Measurements from ENCODE around the gene ADAMTS16. TPM values are rescaled to one million over a fixed set of nuclear protein-coding genes. Genes with fewer than 3 reads are reported as not detected.

ADAMTS16 gene
- total RNA-seq, 4 donors from 2014 or later: 0.27 to 0.94 TPM; not detected in 2

- Histone ChIP-seq H3K9me3 (peaks cover 0 to 3% (median 0%) of the 10 kb centered on the region in 3 donors), H3K27me3 (no peaks in the 10 kb centered on the region), H3K4me1 (peaks cover 0 to 6% (median 0%) of the 10 kb centered on the region in 3 donors), H3K27ac (no peak overlapping the region), H3K36me3 (no peaks in the 10 kb centered on the region), H3K4me3 (no peak overlapping the region)
- TF ChIP-seq EP300 (IDR thresholded peaks at IDR 0.05) (no peak), POLR2A (IDR thresholded peaks at IDR 0.05) (no peak), CTCF (IDR thresholded peaks at IDR 0.05) (no peak), POLR2AphosphoS5 (IDR thresholded peaks at IDR 0.05) (no peak)
- no peak for ATAC-seq
- 91 to 93% methylated on average over 2 to 3 of the region's 5 CpGs for WGBS, 2 donors (ENCODE audit: low coverage in 1 of 2)
Observed at GRCh38 chr5:5308319-5308718, 168.2 kb downstream of the ADAMTS16 start.

- peaks cover 0 to 6% (median 0%) of the 10 kb centered on the region in 3 donors for H3K4me1 ChIP-seq
- 52 to 63% methylated on average over 4 to 5 of the region's 5 CpGs for WGBS, 2 donors (ENCODE audit: low coverage in 1 of 2)
- no peak for ATAC-seq
- no peak overlapping the region for H3K27ac ChIP-seq
- H3K27me3 ChIP-seq: no peaks in the 10 kb centered on the region
- no peaks in the 10 kb centered on the region for H3K9me3 ChIP-seq
- no peaks in the 10 kb centered on the region for H3K36me3 ChIP-seq
- no peak overlapping the region for H3K4me3 ChIP-seq
- no peak for TF ChIP-seq POLR2AphosphoS5 (IDR thresholded peaks at IDR 0.05)
- no peak for TF ChIP-seq CTCF (IDR thresholded peaks at IDR 0.05)
- TF ChIP-seq EP300 (IDR thresholded peaks at IDR 0.05): no peak
- no peak for TF ChIP-seq POLR2A (IDR thresholded peaks at IDR 0.05)
Observed at GRCh38 chr5:5309645-5310044, 169.5 kb downstream of the ADAMTS16 start.

GRCh38 chr5:5313101-5313635 lies 173.0 kb downstream of the ADAMTS16 start:
- no peak for ATAC-seq
- H3K27me3 ChIP-seq: no peaks in the 10 kb centered on the region
- no peak overlapping the region for H3K27ac ChIP-seq
- TF ChIP-seq EP300 (IDR thresholded peaks at IDR 0.05) (no peak), POLR2A (IDR thresholded peaks at IDR 0.05) (no peak), POLR2AphosphoS5 (IDR thresholded peaks at IDR 0.05) (no peak), CTCF (IDR thresholded peaks at IDR 0.05) (no peak)
- no peaks in the 10 kb centered on the region for H3K4me1 ChIP-seq
- no peak overlapping the region for H3K4me3 ChIP-seq
- H3K36me3 ChIP-seq: no peaks in the 10 kb centered on the region
- no peaks in the 10 kb centered on the region for H3K9me3 ChIP-seq
- 80 to 83% methylated on average over 2 of the region's 6 CpGs for WGBS, 2 donors (ENCODE audit: low coverage in 1 of 2)

GRCh38 chr5:5314166-5314565 lies 174.0 kb downstream of the ADAMTS16 start:
- no peaks in the 10 kb centered on the region for H3K27me3 ChIP-seq
- H3K27ac ChIP-seq: no peak overlapping the region
- no peaks in the 10 kb centered on the region for H3K4me1 ChIP-seq
- no peak for ATAC-seq
- H3K4me3 ChIP-seq: no peak overlapping the region
- TF ChIP-seq EP300 (IDR thresholded peaks at IDR 0.05): no peak
- TF ChIP-seq POLR2AphosphoS5 (IDR thresholded peaks at IDR 0.05): no peak
- TF ChIP-seq CTCF (IDR thresholded peaks at IDR 0.05): no peak
- TF ChIP-seq POLR2A (IDR thresholded peaks at IDR 0.05): no peak
- no peaks in the 10 kb centered on the region for H3K9me3 ChIP-seq
- H3K36me3 ChIP-seq: no peaks in the 10 kb centered on the region
- WGBS, 2 donors (ENCODE audit: low coverage in 1 of 2): 62 to 85% methylated on average over 3 of the region's 3 CpGs

- WGBS, 2 donors (ENCODE audit: low coverage in 1 of 2): 91 to 98% methylated on average over 3 to 4 of the region's 6 CpGs
- TF ChIP-seq EP300 (IDR thresholded peaks at IDR 0.05) (no peak), POLR2A (IDR thresholded peaks at IDR 0.05) (no peak), POLR2AphosphoS5 (IDR thresholded peaks at IDR 0.05) (no peak), CTCF (IDR thresholded peaks at IDR 0.05) (no peak)
- Histone ChIP-seq H3K9me3 (no peaks in the 10 kb centered on the region), H3K4me3 (no peak overlapping the region), H3K4me1 (no peaks in the 10 kb centered on the region), H3K36me3 (no peaks in the 10 kb centered on the region), H3K27ac (no peak overlapping the region), H3K27me3 (no peaks in the 10 kb centered on the region)
- no peak for ATAC-seq
Observed at GRCh38 chr5:5314626-5315025, 174.5 kb downstream of the ADAMTS16 start.
